ENCODE data around the gene SUCNR1.
"Not testable (repeated sequence)": the region's sequence is repeated elsewhere in the genome, so short reads cannot be mapped to it uniquely, and the experiment has no call there.

SUCNR1 gene

DNA sequence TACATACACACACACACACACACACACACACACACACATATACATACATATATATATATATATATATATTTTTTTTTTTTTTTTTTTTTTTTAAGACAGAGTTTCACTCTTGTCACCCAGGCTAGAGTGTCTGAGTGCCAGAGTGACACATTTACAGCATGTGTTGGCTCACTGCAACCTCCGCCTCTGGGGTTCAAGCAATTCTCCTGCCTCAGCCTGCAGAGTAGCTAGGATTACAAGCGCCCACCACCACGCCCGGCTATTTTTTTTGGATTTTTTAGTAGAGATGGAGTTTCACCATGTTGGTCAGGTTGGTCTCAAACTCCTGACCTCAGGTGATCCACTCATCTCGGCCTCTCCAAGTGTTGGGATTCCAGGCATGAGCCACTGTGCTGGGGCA, 636 bp downstream of the SUCNR1 start:
- DNase-seq: not testable (repeated sequence)

DNA sequence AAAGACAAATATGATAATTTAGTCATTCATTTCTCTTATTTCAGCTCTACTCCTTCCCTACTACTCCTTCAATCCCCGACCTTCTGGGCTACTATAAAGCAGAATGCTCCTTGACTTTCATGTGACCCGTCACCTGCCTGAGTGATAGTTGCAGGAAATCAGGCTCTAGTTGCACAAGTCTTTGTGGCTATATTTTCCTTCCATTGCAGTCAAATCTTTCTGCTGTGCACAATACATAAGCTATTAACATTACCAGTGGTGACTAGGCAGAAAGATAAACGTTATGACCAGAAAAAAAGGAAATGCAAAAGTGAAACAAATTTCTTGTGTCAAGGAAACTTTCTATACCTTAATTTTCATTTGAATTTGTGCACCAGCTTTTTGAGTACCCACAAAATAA, 2.3 kb downstream of the SUCNR1 start:
- DNase-seq: no peak

DNA sequence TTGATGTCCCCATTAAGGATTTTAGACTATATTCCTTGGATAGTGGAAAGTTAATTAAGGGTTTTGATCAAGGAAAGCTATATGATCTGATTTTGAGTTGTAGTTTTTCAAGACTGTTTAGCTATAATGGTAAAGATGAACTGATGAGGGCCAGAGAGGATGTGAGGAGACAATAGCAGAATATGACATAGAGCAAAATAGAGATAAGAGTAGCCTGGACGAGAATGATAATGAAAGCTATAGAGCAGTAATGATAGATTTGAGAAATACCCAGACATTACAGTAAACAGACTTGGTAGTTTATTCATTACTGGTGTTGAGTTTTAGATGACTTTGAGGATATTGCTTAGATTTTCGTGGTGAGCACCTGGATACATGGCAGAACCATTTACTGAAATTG, 3.8 kb downstream of the SUCNR1 start:
- DNase-seq: no peak

DNA sequence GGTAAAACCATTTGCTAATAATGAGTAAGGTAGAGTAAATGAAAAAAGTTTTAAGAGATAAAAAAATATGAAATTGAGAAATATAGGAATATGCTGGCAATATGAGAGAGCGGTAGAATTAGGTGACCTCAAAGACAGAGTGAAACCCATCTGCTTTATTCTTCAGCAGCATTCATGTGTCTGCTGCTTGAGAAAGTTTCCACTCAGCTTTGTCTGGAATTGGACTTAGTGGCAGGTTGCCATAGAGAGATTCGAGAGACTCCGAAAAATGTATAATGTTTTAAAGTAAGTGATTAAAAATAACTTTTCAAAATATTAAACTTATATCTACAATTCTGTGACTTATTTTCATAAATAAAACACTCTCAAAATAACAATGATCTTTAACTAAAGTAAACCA, 5.0 kb downstream of the SUCNR1 start:
- DNase-seq: no peak

DNA sequence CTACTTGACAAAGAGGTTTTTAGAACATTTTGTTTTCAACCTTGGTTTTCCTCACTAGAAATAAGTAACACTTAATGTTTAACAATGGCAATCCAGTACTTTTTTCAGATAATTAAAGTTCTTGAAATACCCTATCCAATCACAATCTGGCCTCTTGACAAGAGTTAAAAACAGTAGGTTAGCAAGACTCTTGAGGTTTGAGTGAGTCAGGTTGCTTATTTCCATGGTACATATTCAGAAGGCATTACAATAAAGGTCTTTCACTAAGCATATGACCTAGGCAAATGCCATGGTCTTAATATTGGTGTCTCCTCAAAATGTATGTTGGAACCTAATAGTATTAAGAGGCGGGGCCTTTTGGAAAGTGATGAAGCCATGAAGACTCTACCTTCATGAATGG, 5.6 kb downstream of the SUCNR1 start:
- DNase-seq: no peak

DNA sequence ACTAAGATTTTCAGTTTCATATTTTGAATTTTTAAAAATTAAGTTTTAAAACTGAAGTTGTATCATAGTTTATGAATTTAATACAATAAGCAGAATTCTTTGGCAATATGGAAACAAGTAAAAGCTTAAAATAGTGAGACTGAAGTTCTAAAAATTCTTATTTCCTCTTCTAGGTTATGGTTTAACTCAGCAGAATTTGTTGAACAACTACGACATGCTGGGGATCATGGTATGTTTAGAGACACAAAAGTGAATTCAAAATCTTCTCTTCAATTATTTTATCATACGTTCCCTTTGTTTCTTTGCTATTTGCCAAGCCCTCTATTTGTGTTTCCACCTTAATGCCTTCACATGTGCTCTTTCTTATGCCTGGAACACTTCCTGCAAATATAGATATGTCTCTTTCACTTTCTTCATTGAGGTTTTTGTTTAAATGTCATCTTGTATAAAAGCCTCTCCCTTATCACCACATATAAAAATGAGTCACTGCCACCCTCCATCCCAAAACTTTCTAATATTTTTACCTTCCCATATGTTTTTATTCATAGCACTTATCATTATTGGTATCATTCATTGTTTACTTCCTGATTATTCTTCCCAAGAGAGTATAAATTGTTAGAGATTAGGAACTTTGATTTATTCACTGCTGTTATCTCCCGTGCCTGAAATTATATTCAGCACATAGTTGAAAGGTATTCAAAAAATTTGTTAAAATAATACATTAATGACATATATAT, 6.4 kb downstream of the SUCNR1 start:
- DNase-seq: no peak

DNA sequence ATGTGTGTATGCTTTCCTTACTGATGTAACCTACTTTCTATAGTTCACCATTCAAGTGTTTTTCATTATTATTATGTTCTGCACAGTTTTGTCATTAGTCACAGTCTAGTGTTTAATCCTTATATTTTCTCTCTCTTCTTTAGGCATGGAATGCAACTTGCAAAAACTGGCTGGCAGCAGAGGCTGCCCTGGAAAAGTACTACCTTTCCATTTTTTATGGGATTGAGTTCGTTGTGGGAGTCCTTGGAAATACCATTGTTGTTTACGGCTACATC, 6.9 kb downstream of the SUCNR1 start:
- DNase-seq: no peak

DNA sequence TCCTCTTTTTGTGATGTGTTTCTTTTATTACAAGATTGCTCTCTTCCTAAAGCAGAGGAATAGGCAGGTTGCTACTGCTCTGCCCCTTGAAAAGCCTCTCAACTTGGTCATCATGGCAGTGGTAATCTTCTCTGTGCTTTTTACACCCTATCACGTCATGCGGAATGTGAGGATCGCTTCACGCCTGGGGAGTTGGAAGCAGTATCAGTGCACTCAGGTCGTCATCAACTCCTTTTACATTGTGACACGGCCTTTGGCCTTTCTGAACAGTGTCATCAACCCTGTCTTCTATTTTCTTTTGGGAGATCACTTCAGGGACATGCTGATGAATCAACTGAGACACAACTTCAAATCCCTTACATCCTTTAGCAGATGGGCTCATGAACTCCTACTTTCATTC, 7.7 kb downstream of the SUCNR1 start:
- no peak for DNase-seq

DNA sequence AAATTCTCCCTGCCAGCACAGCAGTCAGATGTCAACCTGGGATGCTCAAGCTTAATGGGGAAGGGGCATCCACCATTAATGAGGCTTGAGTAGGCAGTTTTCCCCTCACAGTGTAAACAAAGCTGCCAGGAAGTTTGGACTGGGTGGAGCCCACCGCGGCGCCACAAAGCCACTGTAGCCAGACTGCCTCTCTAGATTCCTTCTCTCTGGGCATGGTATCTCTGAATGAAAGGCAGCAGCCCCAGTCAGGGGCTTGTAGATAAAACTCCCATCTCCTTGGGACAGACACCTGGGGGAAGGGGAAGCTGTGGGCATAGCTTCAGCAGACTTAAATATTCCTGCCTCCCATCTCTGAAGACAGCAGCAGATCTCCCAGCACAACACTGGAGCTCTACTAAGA, 12.0 kb downstream of the SUCNR1 start:
- not testable (repeated sequence) for DNase-seq

DNA sequence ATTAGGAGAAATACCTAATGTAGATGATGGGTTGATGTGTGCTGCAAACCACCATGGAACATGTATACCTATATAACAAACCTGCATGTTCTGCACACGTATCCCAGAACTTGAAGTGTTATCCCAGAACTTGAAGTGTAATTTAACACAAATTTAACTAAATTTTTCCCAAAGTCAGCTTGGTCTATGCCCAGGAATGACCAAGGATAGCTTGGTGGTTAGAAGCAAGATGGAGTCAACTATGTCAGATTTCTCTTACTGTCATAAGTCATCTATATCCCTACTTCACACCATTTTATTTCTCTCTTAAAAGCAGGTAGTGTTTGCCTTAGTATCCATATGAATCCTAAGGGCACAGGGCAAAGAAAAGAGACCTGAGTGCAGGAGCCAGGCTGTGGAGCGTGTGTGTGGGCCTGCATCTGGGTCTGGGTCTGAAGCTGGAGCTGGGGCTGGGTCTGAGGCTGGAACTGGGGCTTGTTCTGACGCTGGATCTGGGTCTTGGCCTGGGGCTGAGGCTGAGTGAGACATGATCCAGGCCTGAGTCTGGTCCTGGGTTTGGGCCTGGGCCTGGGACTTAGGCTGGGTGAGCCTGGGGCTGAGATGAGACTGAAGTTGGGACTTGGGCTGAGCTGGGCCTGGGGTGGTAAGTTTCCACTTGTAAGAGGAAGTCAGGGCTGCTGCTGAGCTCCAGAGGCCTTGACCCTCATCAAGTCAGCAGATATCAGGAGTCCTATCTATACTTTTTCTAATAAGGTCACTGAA, 14.2 kb downstream of the SUCNR1 start:
- not testable (repeated sequence) for DNase-seq

DNA sequence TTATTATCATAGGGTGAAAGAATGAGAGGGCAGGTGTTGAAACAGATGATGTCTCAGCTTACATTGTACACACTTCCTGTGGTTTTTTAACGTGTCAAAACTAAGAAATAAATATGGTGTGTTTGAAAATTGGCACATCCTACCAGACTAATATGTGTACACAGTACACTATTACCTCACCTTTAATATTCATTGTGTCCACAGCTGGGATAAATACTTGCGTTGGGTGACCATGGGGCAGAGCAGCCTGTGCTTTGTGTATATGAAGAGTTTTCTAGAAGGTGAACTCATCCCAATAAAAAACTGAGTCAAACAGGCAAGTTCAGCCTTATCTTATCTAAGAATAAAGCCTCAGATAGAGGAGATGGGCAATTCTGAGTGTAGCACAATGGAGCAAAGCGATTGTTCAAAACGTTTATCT, 17.3 kb downstream of the SUCNR1 start:
- no peak for DNase-seq

DNA sequence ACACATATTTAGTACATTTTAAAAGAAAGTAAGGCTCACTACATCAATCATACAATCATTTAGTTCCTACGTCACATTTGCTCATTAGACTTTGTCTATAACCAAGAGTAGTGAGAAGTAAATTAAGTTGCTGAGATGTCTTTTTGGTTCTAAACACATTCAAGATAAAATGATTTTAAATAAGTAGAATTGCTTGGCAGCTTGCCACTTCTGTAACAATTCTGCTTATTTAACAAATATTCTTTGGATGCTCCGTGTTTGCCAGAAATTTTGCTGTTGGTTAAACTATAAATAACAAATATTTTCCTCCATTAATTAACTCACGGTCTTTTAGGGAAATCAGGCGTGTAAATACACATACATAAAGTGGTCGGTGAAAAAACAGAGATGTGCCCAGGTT, 18.3 kb downstream of the SUCNR1 start:
- DNase-seq: no peak

DNA sequence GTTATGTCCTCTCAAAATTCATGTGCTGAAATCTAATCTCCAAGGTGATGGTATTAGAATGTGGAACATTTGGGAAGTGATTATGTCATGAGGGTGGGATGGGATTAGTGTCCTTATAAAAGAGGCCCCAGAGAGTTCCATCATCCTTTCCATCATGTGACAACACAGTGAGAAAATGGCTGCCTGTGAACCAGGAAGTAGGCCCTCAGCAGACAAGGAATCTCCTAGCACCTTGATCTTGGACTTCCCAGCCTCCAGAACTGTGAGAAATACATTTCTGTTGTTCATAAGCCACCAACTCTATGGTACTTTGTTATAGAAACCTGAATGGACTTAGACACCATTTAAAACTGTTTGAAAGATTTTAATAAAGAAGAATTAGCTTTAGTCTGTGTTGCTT, 20.8 kb downstream of the SUCNR1 start:
- no peak for DNase-seq

DNA sequence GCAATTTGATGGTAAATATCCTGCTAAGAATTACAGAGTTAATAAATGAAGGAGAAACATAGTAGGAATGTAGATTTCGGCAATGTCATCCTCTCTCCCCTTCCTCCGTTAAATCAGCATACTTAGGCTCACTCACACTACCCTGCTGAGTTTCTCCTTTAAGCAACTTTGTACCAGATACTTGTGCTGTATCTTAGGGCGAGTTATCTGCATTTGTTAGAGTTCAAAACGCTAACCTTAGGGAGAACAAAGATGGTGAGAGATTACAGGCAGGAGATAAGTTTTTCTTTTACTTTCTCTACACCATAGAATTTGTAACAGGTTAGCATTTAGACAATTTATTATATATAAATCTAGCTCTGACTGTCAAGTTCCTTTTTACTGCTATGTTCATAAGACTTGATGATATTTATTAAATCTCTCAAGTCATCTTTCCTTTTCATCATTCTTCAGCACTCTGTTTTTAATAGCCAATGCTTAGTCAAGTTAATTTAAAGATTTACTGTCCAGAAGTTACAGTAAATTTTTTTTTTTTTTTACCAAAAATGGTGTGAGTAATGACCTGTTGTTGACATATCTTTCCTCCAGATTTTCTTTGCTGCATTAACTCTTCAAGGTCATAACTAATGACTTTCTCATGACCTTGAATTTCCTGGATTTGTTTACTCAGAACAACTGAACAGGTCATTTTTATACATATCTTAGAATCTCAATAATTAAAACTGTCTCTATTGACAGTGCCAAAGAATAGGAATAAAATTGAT, 22.2 kb downstream of the SUCNR1 start:
- DNase-seq: no peak

DNA sequence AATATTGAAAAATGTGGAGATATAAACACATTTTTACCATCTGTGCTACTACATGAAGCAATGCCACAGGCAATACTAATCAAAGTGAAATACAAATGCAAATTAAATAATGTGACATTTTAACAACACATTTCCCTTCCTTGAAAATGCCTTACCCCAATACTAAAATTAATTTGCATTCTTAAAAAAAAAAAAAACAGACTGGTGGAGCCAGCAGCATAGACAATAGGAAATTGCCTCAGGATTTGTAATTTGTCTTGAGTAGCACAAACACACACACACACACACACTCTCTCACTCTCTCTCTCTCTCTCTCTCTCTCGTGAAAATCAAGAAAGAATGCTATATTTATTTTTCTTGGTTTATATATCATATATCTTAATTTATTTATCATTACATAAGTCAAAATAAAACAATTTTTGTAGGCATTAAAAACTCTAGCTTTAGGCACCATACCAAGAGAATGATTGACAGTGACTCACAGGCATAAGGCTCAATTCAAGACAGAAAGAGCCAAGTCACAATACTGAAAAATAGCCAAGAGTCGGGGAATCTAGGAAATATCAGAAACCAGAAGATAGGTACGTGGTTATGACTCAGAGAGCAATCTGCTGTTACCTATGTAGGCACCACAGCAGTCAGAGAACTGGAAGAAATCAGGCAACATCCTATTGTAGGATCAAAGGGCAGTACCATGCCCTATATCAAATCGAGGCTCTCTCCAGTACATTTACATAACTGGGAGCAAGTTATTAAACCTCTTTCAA, 23.0 kb downstream of the SUCNR1 start:
- no peak for DNase-seq

DNA sequence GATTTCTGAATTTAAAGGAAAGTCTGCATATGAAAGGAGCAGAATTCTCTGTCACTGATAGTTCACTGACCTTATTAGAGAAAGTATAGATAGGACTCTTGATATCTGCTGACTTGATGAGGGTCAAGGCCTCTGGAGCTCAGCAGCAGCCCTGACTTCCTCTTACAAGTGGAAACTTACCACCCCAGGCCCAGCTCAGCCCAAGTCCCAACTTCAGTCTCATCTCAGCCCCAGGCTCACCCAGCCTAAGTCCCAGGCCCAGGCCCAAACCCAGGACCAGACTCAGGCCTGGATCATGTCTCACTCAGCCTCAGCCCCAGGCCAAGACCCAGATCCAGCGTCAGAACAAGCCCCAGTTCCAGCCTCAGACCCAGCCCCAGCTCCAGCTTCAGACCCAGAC, 24.7 kb downstream of the SUCNR1 start:
- not testable (repeated sequence) for DNase-seq

DNA sequence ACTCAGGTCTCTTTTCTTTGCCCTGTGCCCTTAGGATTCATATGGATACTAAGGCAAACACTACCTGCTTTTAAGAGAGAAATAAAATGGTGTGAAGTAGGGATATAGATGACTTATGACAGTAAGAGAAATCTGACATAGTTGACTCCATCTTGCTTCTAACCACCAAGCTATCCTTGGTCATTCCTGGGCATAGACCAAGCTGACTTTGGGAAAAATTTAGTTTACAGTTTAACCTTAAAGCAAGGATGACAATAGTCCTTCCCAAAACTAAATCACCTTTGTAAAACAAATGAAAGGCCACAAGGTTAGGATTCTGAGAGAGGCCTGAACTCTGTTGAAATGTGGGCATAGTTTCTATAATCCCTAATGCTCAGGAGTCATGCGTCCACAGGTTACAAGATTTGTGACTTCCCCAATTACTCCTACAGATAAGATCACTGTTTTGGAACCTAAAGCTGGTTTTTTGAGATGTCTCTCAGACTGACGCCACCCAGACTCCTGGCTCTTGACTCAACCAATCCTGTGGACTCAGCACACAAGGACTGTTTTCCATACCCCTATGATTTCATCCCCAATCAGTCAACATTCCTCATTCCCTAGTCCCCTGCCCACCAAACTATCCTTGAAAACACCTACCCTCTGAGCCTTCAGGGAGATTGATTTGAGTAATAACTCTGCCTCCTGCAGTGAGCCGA, 25.3 kb downstream of the SUCNR1 start:
- DNase-seq: not testable (repeated sequence)

DNA sequence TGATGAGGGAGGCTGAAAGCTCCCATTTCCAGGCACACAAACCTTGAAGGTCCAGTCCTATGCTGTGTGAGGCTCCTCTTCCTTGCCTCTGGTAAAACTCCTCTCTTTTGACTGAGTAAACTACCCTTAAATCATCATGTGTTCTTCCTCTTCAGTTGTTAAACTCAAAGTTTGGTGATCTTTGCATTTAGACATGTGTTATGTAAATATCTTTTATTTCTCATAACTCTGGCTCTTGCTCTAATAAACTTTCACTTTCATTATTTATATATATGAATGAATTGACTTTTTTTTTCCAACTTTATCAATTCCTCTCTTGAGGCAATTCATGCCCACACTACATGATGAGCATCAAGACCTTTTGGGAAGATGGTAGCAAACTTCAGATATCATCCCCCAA, 26.6 kb downstream of the SUCNR1 start:
- DNase-seq: no peak

DNA sequence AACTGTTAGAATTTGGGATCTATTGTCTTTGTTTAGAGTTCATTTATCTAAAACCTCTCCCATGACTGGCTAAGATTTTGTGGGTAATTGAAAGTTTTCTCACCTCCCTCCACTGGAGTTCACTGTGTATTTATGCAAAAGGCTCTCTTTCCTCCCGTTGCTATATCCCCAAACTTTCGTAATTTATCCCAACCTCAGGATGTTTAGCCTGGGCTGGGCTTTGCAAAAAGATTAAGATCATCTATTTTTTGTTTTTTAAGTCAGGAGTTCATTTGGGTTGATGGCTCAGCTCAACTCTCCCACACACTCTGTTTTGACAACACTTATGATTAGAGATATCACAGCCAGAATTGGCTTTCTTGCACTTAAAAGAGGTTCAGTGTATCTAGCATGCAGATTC, 27.0 kb downstream of the SUCNR1 start:
- DNase-seq: no peak

DNA sequence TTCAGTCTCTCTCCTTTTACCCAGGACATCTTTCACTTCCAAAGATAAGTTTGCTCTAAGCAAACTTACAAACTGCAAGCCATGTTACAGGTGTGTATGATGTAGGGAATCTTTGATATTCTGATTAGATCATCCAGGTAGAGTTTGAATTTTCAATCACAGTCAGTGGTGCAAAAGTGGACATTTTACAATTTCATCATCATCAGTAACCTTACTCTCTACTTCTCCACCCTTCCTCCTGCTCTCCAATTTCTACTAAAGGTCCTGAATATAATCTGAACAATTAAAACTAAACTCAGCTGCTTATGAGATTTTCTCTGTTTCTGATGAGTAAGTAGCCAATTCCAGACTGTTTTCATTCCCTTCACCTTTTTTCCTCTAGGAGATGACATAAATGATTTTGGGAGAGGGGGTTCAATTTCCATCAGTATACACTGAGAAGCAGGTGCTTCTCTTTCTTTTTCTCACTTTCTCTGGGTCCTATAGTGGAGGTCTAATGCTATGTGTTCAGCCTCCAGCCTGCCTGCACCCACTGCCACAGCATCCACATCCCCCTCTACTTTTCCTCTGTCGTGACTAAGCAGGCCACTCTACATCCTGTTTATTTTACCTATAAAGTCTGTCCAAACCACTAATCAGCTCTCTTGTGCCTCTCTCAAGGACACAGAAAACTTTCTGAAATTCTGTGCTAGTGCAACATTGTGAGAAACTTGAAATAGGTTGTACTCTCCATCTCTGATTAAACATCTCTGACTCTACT, 27.6 kb downstream of the SUCNR1 start:
- DNase-seq: no peak

DNA sequence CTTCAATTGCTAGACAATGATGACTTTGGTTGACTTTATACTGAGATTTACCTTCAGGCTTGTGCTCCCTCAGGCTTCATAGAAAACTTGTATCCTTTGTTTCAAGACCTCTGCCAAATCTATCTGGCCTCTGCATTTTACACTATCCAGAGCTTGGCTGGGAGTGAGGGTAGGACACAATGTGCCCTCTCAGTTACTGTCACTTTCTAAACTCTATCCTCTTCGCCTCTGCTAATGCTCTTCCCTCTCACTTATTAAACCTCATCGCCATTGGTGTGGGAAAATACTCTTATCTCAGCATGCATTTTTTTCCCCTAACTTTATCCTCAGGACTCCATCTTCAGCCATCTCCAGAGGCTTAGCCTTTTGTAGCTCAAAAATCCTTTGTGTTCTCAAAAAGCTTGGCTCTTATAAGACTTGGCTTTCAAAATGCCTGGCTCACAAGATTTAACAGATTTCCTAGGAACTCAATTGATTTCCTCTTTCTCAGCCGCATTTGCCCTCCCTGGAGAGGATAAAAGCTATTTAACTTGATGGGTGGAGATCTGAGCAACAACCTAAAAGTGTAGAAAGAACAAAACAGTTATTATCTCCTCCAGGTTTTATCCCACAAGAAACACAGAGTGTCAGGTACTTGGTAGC, 28.3 kb downstream of the SUCNR1 start:
- no peak for DNase-seq

Data from NCI-H1694 treated with DMSO at 0.1 percent for 48 hours (cell line).